Panc1 (cell line): ENCODE measurements around the gene GLIS2. TPM values are rescaled to one million over a fixed set of nuclear protein-coding genes. Genes with fewer than 3 reads are reported as not detected.
A peak's percentile ranks its signal among the peaks of the same experiment; 100 is the strongest.

Source experiments
- ATAC-seq: fragments of 200-7000 bp; cut with Tn5 transposase; 2 replicates; pipeline ENCODE4 v1.9.1; 2020; ENCODE audit warnings: mild to moderate bottlenecking, moderate library complexity
- BruUV-seq: library from RNA; stranded (reverse); fragments of 400-500 nt; replicated peaks from 2 replicates; lab custom pipeline; 2021; lab: Mats Ljungman, UMichigan
- CTCF ChIA-PET: fragments of 300-600 bp; sonication (Branson Sonifier 250); formaldehyde crosslinking; loops from one replicate; lab custom pipeline; 2022; ENCODE audit warnings: antibody characterized with exemption; lab: Charles Lee
- POLR2A ChIA-PET: fragments of 300-600 bp; sonication (Branson Sonifier 250); formaldehyde crosslinking; loops from one replicate; lab custom pipeline; 2022; ENCODE audit warnings: antibody characterized with exemption; lab: Charles Lee
- DNase-seq: peaks from one replicate; pipeline ENCODE4 v3.0.0-alpha.2; 2010; ENCODE audit warnings: low read depth, low spot score
- H3K27ac ChIP-seq: 2 replicates; pipeline ENCODE4 v1.5.1; 2011; ENCODE audit warnings: mild to moderate bottlenecking, low read length, inconsistent platforms
- H3K27me3 ChIP-seq: fragments of 200-500 bp; sonication (Bioruptor generic); 2 replicates; pipeline ENCODE4 v1.6.0; 2014; ENCODE audit warnings: low read length, inconsistent platforms; ENCODE audit not compliant: control insufficient read depth, insufficient read depth
- H3K36me3 ChIP-seq: fragments of 200-500 bp; sonication (Bioruptor generic); 2 replicates; pipeline ENCODE4 v1.5.1; 2014; ENCODE audit warnings: inconsistent platforms, mild to moderate bottlenecking, low read length, moderate library complexity; ENCODE audit not compliant: control insufficient read depth, insufficient read depth
- H3K4me1 ChIP-seq: 2 replicates; pipeline ENCODE4 v1.5.1; 2011; ENCODE audit warnings: inconsistent platforms, mild to moderate bottlenecking, low read length, moderate library complexity; ENCODE audit not compliant: control insufficient read depth, insufficient read depth
- H3K4me3 ChIP-seq, 2 experiments: 2 replicates each; pipeline ENCODE4 v1.5.1; 2011 to 2012; ENCODE audit warnings: low read depth in 2 of 2, low read length in 2 of 2, mild to moderate bottlenecking in 2 of 2, inconsistent platforms in 1 of 2, moderate library complexity in 1 of 2
- H3K9me3 ChIP-seq: fragments of 200-500 bp; sonication (Bioruptor generic); 2 replicates; pipeline ENCODE4 v1.5.1; 2014; ENCODE audit warnings: low read depth, mild to moderate bottlenecking, inconsistent platforms, low read length, moderate library complexity; ENCODE audit not compliant: control insufficient read depth, insufficient read depth
- CTCF ChIP-seq: fragments of 450-650 bp; IDR thresholded peaks from 2 replicates; pipeline ENCODE4 v1.5.1; 2017; ENCODE audit warnings: mild to moderate bottlenecking
- POLR2AphosphoS5 ChIP-seq: IDR thresholded peaks from 2 replicates; pipeline ENCODE4 v1.6.1; 2012; ENCODE audit warnings: mild to moderate bottlenecking, low read depth, low read length, moderate library complexity
- REST ChIP-seq, 2 experiments: IDR thresholded peaks; 2 replicates each; pipeline ENCODE4 v1.6.1; 2011 to 2012; ENCODE audit warnings: low read depth in 2 of 2, control low read depth in 1 of 2, low read length in 1 of 2, mild to moderate bottlenecking in 1 of 2, moderate library complexity in 1 of 2; ENCODE audit not compliant: insufficient read depth in 1 of 2
- SIN3A ChIP-seq: IDR thresholded peaks from 2 replicates; pipeline ENCODE4 v1.6.1; 2012; ENCODE audit warnings: low read depth, mild to moderate bottlenecking, low read length, moderate library complexity, borderline replicate concordance; ENCODE audit not compliant: insufficient read depth
- TCF7L2 ChIP-seq: IDR thresholded peaks from 2 replicates; pipeline ENCODE4 v1.6.1; 2011; ENCODE audit warnings: mild to moderate bottlenecking, low read depth, low read length, inconsistent platforms
- in situ Hi-C: cut with HindIII; loops from 2 replicates; pipeline ENCODE4 v1.10.0; 2016; ENCODE audit warnings: low sequenced_read_pairs, low pct_unique_long_range_greater_than_20kb
- intact Hi-C: fragments of 100-400 bp; cut with micrococcal nuclease; formaldehyde crosslinking; loops from one replicate; pipeline ENCODE4 v1.10.0; 2022; ENCODE audit not compliant: unreplicated experiment
- total RNA-seq: library from RNA; stranded (reverse); gene quantifications from one replicate; pipeline ENCODE4 v1.2.1, GENCODE V29; 2021; ENCODE audit not compliant: unreplicated experiment

Gene GLIS2
- total RNA-seq, 1 experiment from 2014 or later = 87.3 TPM

GRCh38 chr16:4347010-4347409 is 31.1 kb downstream of the GLIS2 start:
- TF ChIP-seq TCF7L2 = no peak
- TF ChIP-seq REST (IDR thresholded peaks at IDR 0.05; ENCODE audit: insufficient read depth in 1 of 2, low read depth in 2 of 2, low read length in 1 of 2) = no peak
- TF ChIP-seq CTCF = no peak
- no peak for TF ChIP-seq SIN3A
- TF ChIP-seq POLR2AphosphoS5 = no peak
- intact Hi-C loops (no loop called here), in situ Hi-C loops (no loop called here)
- H3K36me3 ChIP-seq = no peaks in the 10 kb centered on the region
- no peak overlapping the region for H3K4me3 ChIP-seq
- H3K27me3 ChIP-seq = no peaks in the 10 kb centered on the region
- CTCF ChIA-PET = no interaction called here
- DNase-seq (no peak), ATAC-seq (no peak)
- H3K4me1 ChIP-seq = peaks cover 51% of the 10 kb centered on the region
- BruUV-seq = no TSS peak
- POLR2A ChIA-PET = no interaction called here
- no peaks in the 10 kb centered on the region for H3K9me3 ChIP-seq
- H3K27ac ChIP-seq = no peak overlapping the region

- ChIA-PET CTCF (interaction anchor here (1.3 kb wide), 1 partner anchor 54 kb away, joined by 5 read pairs; no protein-coding TSS in a partner anchor), POLR2A (no interaction called here)
- no peak for DNase-seq
- ATAC-seq = no peak
- BruUV-seq = TSS peak; percentile 56
- Histone ChIP-seq H3K36me3 (no peaks in the 10 kb centered on the region), H3K9me3 (no peaks in the 10 kb centered on the region), H3K27me3 (no peaks in the 10 kb centered on the region), H3K4me1 (peaks cover 50% of the 10 kb centered on the region), H3K27ac (peak overlapping the region; percentile 48; the same call in 1 of the 2 replicates), H3K4me3 (no peak overlapping the region)
- intact Hi-C loops = no loop called here
- in situ Hi-C loops = no loop called here
- no peak for TF ChIP-seq REST (IDR thresholded peaks at IDR 0.05; ENCODE audit: insufficient read depth in 1 of 2, low read depth in 2 of 2, low read length in 1 of 2)
- no peak for TF ChIP-seq POLR2AphosphoS5
- no peak for TF ChIP-seq TCF7L2
- no peak for TF ChIP-seq SIN3A
- TF ChIP-seq CTCF = no peak
These were observed 32.1 kb downstream of the GLIS2 start for GRCh38 chr16:4347765-4348509.
